GM12801 (cell line): Measurements from ENCODE around the gene LAMA5.

ENCODE experiments used
- TF ChIP-seq, protein P1 (sequence below): IDR thresholded peaks from one replicate; pipeline ENCODE4 v1.5.1; 2011; ENCODE audit warnings: control low read depth; ENCODE audit not compliant: insufficient read length; ENCODE audit errors: extremely low read depth

Gene LAMA5

DNA sequence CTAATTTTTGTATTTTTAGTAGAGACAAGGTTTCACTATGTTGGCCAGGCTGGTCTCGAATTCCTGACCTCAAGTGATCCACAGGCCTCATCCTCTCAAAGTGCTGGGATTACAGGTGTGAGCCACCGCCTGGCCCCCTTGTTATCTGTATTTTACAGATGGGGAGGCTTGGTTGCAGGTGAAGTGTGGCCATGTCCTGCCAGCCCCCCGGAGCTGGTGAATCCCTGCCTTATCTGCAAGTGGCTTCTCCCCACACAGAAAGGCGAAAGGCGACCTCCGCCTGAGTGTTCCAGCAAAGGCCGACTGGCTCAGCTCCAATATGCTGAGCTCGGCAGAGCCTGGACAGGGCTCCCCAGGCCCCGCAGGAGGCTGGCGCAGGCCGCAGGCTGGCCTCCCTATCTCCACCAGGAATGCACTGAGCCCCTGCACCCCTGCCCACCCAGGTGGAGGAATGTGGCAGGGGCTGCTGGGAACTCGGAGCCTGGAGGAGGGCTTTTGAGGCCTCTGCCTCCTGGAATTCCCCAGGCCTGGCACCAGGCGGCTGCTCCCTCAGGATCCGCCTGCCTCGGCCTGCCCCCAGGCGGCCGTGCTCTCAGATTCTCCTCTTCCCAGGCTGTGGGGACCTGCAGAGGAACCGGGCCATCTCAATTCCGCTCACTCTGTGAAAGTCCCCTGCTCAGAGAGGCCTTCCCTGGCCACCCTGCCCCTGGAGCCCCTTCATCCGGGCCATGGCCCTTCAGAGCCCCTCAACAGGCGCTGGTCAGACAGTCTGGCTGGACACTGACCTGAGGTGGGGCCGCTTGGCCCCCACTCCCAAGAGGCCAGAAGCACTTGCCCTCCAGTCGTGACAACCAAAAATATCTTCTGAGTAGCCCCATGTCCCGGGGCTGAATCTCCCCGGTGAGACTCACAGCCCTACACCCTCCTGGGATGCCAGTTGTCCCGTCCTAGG is 9.3 kb upstream of the LAMA5 start:
- TF ChIP-seq, protein P1, sequence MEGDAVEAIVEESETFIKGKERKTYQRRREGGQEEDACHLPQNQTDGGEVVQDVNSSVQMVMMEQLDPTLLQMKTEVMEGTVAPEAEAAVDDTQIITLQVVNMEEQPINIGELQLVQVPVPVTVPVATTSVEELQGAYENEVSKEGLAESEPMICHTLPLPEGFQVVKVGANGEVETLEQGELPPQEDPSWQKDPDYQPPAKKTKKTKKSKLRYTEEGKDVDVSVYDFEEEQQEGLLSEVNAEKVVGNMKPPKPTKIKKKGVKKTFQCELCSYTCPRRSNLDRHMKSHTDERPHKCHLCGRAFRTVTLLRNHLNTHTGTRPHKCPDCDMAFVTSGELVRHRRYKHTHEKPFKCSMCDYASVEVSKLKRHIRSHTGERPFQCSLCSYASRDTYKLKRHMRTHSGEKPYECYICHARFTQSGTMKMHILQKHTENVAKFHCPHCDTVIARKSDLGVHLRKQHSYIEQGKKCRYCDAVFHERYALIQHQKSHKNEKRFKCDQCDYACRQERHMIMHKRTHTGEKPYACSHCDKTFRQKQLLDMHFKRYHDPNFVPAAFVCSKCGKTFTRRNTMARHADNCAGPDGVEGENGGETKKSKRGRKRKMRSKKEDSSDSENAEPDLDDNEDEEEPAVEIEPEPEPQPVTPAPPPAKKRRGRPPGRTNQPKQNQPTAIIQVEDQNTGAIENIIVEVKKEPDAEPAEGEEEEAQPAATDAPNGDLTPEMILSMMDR = no peak

GRCh38 chr20:62374331-62375152 is 7.4 kb upstream of the LAMA5 start:
- TF ChIP-seq, protein P1 = no peak

DNA sequence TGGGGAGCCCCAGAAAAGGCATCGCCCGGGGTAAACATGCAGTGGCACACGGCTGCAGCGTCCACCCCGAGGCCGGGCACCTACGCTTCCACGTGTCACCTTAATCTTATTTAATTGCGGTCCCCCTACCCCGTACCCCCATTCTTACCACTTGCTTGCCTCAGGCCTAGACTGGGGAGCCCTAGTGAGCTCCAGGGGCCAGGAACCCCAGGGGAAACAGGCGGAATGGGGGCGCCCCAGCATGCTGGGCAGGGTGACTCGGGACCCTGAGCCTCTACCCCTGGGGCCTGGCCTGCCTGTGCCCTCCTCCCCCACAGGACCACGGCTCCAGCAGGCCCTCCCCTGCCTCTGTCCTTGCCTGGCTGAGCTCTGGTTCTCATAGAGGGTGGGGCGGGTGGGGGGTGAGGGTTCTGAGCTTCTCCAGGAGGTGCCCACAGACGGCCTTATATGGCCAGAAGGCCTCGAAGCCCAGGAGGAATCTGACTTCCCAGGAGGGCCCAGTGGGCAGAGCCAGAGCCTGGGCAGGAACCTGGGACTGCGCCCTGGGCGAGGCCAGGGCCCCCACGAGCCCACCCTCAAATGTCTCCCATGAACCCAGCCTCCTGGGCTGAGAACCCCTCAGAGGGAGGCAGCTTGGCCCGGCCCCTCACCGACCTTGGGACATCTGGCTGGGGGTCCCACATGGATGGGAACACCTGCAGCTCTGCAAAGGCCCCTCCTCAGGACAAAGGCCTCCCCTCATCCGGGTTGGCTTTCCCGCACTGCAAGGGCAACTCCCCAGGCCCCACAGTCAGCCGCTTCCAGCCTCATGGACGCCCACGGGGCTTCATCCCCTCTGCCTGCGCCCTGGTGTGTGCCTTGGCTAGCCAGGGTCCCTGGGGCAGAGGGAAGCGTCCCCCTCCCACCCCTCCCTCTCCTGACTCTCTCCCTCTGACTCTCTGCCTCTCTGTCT is 5.2 kb upstream of the LAMA5 start:
- TF ChIP-seq, protein P1 = no peak

DNA sequence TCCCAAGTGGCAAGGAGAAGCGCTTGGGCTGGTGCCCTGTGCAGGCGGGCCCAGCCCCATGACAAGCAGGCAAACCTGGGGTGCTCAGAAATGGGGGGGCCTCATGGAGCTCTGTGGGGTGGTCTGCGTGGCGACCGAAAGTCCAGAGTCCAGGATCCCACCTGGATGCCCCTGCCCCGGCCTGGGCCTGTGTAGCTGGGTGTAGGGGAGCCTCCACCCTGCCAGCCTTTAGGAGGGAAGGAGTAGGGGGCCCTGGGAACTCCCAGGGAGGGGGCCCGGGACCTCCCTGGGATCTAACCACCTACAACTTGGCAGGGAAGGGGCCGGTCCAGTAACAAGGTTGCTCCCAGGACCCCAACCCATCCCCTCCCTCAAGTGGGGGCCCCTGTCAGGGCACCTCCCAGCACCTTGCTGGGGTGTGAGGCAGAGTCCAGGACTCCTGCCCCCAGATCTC is 4.5 kb upstream of the LAMA5 start:
- TF ChIP-seq, protein P1 = no peak

- TF ChIP-seq, protein P1 = no peak
Observed at GRCh38 chr20:62370807-62371587, 3.9 kb upstream of the LAMA5 start.

DNA sequence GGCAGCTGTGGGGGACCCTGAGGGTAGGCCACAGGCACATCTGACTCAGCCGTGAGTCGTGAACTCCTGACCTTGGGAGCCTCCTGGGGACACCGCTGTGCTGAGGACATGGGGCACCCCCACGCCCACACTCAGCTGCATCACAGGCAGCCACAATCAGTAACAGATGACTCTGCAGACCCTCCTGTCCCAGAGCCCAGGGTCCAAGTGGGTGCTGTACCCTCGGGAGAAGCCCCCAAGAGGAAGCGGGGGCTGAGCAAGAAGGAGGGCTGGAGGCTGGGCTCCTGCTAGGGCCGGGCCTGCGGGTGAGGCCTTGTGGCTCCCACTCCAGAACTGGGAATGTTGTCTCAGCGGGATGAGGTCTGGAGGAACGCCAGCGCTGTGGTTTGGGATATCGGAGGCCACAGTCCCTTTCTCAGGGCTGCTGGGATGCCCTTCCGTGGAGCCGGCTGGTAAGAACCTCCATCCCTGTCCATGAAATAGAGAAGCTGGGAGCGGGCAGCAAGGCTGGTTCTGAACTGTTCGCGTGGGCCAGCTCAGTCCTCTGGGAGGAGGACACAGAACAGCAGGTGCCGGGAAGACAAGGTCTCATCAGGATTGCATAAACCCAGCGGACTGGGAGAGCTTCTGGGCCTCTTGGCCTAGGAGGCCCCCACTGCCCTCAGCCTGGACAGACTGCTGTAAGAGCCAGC is 3.1 kb upstream of the LAMA5 start:
- TF ChIP-seq, protein P1 = no peak
